GM12878 (cell line): ENCODE measurements around the gene CPA4. TPM values are rescaled to one million over a fixed set of nuclear protein-coding genes. Genes with fewer than 3 reads are reported as not detected.

Source experiments
- ATAC-seq: fragments of 200-7000 bp; cut with Tn5 transposase; 3 replicates; pipeline ENCODE4 v1.9.1; 2020; ENCODE audit warnings: mild to moderate bottlenecking, moderate library complexity
- Bru-seq: library from RNA; stranded (reverse); fragments of 400-500 nt; gene quantifications from one replicate; lab custom pipeline; 2021; lab: Mats Ljungman, UMichigan
- BruChase-seq, 2 experiments: library from RNA; stranded (reverse); fragments of 400-500 nt; gene quantifications; one replicate each; lab custom pipeline; 2021; lab: Mats Ljungman, UMichigan
- BruUV-seq: library from RNA; stranded (reverse); fragments of 400-500 nt; replicated peaks from 2 replicates; lab custom pipeline; 2021; lab: Mats Ljungman, UMichigan
- CTCF ChIA-PET: fragments of 300-600 bp; sonication (Branson Sonifier 250); formaldehyde crosslinking; extraction: SDS; loops from one replicate; lab custom pipeline; 2021; ENCODE audit warnings: inconsistent platforms; lab: Yijun Ruan, JAX
- POLR2A ChIA-PET: fragments of 350-600 bp; formaldehyde crosslinking; extraction: SDS; loops from one replicate; lab custom pipeline; 2021; ENCODE audit warnings: inconsistent platforms; lab: Charles Lee
- RAD21 ChIA-PET: fragments of 300-600 bp; sonication (Branson Sonifier 250); formaldehyde crosslinking; loops from one replicate; lab custom pipeline; 2023; ENCODE audit warnings: antibody characterized with exemption; ENCODE audit not compliant: unreplicated experiment; lab: Charles Lee
- SMC1A ChIA-PET: fragments of 300-600 bp; sonication (Branson Sonifier 250); formaldehyde crosslinking; loops from one replicate; lab custom pipeline; 2023; ENCODE audit not compliant: unreplicated experiment, uncharacterized antibody; lab: Charles Lee
- DNase-seq: peaks from one replicate; pipeline ENCODE4 v3.0.0-alpha.2; 2011; ENCODE audit warnings: low read depth, low spot score
- FAIRE-seq: peaks from 3 replicates; lab custom pipeline; 2011; peaks lifted over from hg19 to GRCh38; lab: Jason Lieb, UNC
- H2AFZ ChIP-seq: 2 replicates; pipeline ENCODE4 v1.6.0; 2011; ENCODE audit warnings: low read depth, low read length, control low read depth; ENCODE audit not compliant: control insufficient read depth
- H3K27ac ChIP-seq: 2 replicates; pipeline ENCODE4 v1.5.1; 2011; ENCODE audit warnings: control low read depth; ENCODE audit not compliant: control insufficient read depth, insufficient read depth
- H3K27me3 ChIP-seq, 2 experiments: replicated peaks in 1 of 2; 2 replicates each; pipeline versions ENCODE4 v1.6.0 to v1.6.1; 2011; ENCODE audit warnings: low read length in 1 of 2; ENCODE audit not compliant: control insufficient read depth in 2 of 2, insufficient read depth in 2 of 2
- H3K36me3 ChIP-seq, 2 experiments: 2 replicates each; pipeline ENCODE4 v1.5.1; 2011; ENCODE audit warnings: low read length in 1 of 2; ENCODE audit not compliant: control insufficient read depth in 2 of 2, insufficient read depth in 2 of 2
- H3K4me1 ChIP-seq: 2 replicates; pipeline ENCODE4 v1.6.1; 2011; ENCODE audit warnings: mild to moderate bottlenecking, low read length, moderate library complexity, mixed read lengths; ENCODE audit not compliant: control insufficient read depth, insufficient read depth
- H3K4me2 ChIP-seq: 2 replicates; pipeline ENCODE4 v1.6.0; 2011; ENCODE audit warnings: control low read depth; ENCODE audit not compliant: control insufficient read depth, insufficient read depth
- H3K4me3 ChIP-seq: fragments of 200-600 bp; sonication (generic); 2 replicates; pipeline ENCODE4 v1.5.1; 2016
- H3K79me2 ChIP-seq: 2 replicates; pipeline ENCODE4 v1.6.0; 2011; ENCODE audit warnings: low read length; ENCODE audit not compliant: control insufficient read depth, insufficient read depth
- H3K9ac ChIP-seq: 2 replicates; pipeline ENCODE4 v1.8.0; 2011; ENCODE audit warnings: low read length, control low read depth, mixed read lengths; ENCODE audit not compliant: control insufficient read depth, insufficient read depth
- H3K9me3 ChIP-seq: replicated peaks from 3 replicates; pipeline ENCODE4 v1.5.1; 2011; ENCODE audit warnings: mild to moderate bottlenecking, low read length; ENCODE audit not compliant: control insufficient read depth, insufficient read depth
- H4K20me1 ChIP-seq: 2 replicates; pipeline ENCODE4 v1.6.0; 2011; ENCODE audit not compliant: control insufficient read depth, insufficient read depth
- BACH1 ChIP-seq: fragments of 450-650 bp; IDR thresholded peaks from 2 replicates; pipeline ENCODE4 v1.6.1; 2017; ENCODE audit warnings: mild to moderate bottlenecking, borderline replicate concordance
- CREM ChIP-seq: IDR thresholded peaks from 2 replicates; pipeline ENCODE4 v1.6.1; 2014; ENCODE audit warnings: antibody characterized with exemption, low read depth
- GABPA ChIP-seq: IDR thresholded peaks from 2 replicates; pipeline ENCODE4 v1.6.1; 2014; ENCODE audit warnings: antibody characterized with exemption, low read depth, mild to moderate bottlenecking, inconsistent platforms
- MEF2B ChIP-seq: fragments of 450-650 bp; IDR thresholded peaks from 2 replicates; pipeline ENCODE4 v1.6.1; 2018; ENCODE audit warnings: mild to moderate bottlenecking, moderate library complexity; ENCODE audit not compliant: partially characterized antibody, poor library complexity, severe bottlenecking
- RB1 ChIP-seq: fragments of 450-650 bp; formaldehyde crosslinking; IDR thresholded peaks from 2 replicates; pipeline ENCODE4 v1.6.1; 2017; ENCODE audit warnings: mild to moderate bottlenecking, borderline replicate concordance
- RFX5 ChIP-seq: IDR thresholded peaks from 2 replicates; pipeline ENCODE4 v1.6.1; 2011; ENCODE audit warnings: low read depth, low read length, improper control_type of control experiment
- SMAD5 ChIP-seq: IDR thresholded peaks from 2 replicates; pipeline ENCODE4 v1.6.1; 2016; ENCODE audit warnings: antibody characterized with exemption, low read depth
- SMARCA5 ChIP-seq: fragments of 450-650 bp; IDR thresholded peaks from 2 replicates; pipeline ENCODE4 v1.6.1; 2017; ENCODE audit warnings: mild to moderate bottlenecking
- TCF7 ChIP-seq: IDR thresholded peaks from 2 replicates; pipeline ENCODE4 v1.6.1; 2014; ENCODE audit warnings: antibody characterized with exemption, borderline replicate concordance
- WGBS: methylation state at CpG from one replicate; pipeline ENCODE4 v1.1.6; 2016; ENCODE audit warnings: low lambda C conversion rate; ENCODE audit not compliant: insufficient replicate concordance, insufficient coverage; ENCODE audit errors: missing lambda C conversion rate; 5-methylcytosine and 5-hydroxymethylcytosine counted together
- in situ Hi-C: fragments of 300-500 bp; cut with MboI; formaldehyde crosslinking; loops from 9 replicates; pipeline ENCODE4 v1.14.3; 2018; ENCODE audit warnings: mixed read lengths
- intact Hi-C: fragments of 100-400 bp; cut with micrococcal nuclease; formaldehyde crosslinking; loops from one replicate; pipeline ENCODE4 v1.14.2; 2022; ENCODE audit not compliant: unreplicated experiment
- long read RNA-seq, 2 experiments: library from polyadenylated mRNA; unstranded; transcript quantifications; one replicate each; pipeline ENCODE4 v2.0.0, GENCODE V29; 2019 to 2020
- polyA minus RNA-seq, 3 experiments: library from RNA; depleted of rRNA, polyadenylated mRNA; stranded (reverse); fragments of >200 nt; gene quantifications; 2 replicates each; pipeline ENCODE4 v1.2.3, GENCODE V29; 2011
- polyA plus RNA-seq, 11 experiments: library from polyadenylated mRNA; depleted of rRNA in 4 of 11; unstranded in 6 of 11; stranded (reverse) in 5 of 11; fragments of >200 nt; fragmentation: Nextera tagmentation in 4 of 11; fragmentation: Illumina TruSeq in 1 of 11; extraction: Ambion mirVana in 4 of 11; extraction: Trizol in 1 of 11; gene quantifications; 1 replicate in 1 of 11; 2 replicates in 10 of 11; pipeline versions ENCODE4 v1.2.1 to v1.2.3, GENCODE V29; 2011 to 2016; ENCODE audit warnings: inconsistent platforms in 2 of 11, missing spikeins in 2 of 11, low read depth in 1 of 11
- total RNA-seq, 4 experiments: library from RNA; depleted of rRNA in 3 of 4; stranded (reverse); fragments of >200 nt in 3 of 4; fragmentation: Illumina TruSeq in 1 of 4; extraction: Trizol in 1 of 4; gene quantifications; 2 replicates each; pipeline versions ENCODE4 v1.2.1 to v1.2.3, GENCODE V29; 2013 to 2021
- TF ChIP-seq, protein P1 (sequence below): fragments of 450-650 bp; IDR thresholded peaks from 2 replicates; pipeline ENCODE4 v1.6.1; 2017; ENCODE audit warnings: mild to moderate bottlenecking, moderate library complexity
- TF ChIP-seq, protein P2 (sequence below): fragments of 450-650 bp; conservative IDR thresholded peaks from 2 replicates; pipeline ENCODE4 v1.6.1; 2017; ENCODE audit warnings: mild to moderate bottlenecking, moderate library complexity

CPA4 gene, protein sequence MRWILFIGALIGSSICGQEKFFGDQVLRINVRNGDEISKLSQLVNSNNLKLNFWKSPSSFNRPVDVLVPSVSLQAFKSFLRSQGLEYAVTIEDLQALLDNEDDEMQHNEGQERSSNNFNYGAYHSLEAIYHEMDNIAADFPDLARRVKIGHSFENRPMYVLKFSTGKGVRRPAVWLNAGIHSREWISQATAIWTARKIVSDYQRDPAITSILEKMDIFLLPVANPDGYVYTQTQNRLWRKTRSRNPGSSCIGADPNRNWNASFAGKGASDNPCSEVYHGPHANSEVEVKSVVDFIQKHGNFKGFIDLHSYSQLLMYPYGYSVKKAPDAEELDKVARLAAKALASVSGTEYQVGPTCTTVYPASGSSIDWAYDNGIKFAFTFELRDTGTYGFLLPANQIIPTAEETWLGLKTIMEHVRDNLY
- total RNA-seq (2013; cell fraction: nucleolus; rRNA removed) = 0.81 and 2.0 TPM in 2 replicates
- total RNA-seq (2014; rRNA removed) (0.06 and 0.33 TPM in 2 replicates), total RNA-seq (2014; rRNA removed; fragmentation: Illumina TruSeq; extraction: Trizol) (0.09 and 0.13 TPM in 2 replicates), total RNA-seq (2021) (0.18 and 0.37 TPM in 2 replicates), polyA plus RNA-seq (2011; rRNA removed) (0.16 and 0.20 TPM in 2 replicates), polyA plus RNA-seq (2014; fragmentation: Illumina TruSeq; extraction: Trizol) (0.15 and 1.5 TPM in 2 replicates), polyA plus RNA-seq (2014; fragmentation: Nextera tagmentation; extraction: Ambion mirVana) (under 1 TPM; 0.05 to 0.21 TPM), polyA plus RNA-seq (2014; rRNA removed) (0.13 and 0.35 TPM in 2 replicates), polyA plus RNA-seq (2016; fragmentation: Nextera tagmentation; extraction: Ambion mirVana) (under 1 TPM in 1 of 2 experiments, not detected in 1; 0.20 TPM), polyA minus RNA-seq (2011; rRNA and poly(A)+ RNA removed) (0.21 and 0.37 TPM in 2 replicates), Bru-seq, nascent RNA (percentile 17 among the genes with signal in this experiment), BruChase-seq, experiment 1, labeled RNA remaining after a 6-hour chase (percentile 21 among the genes with signal in this experiment), BruChase-seq, experiment 2, labeled RNA remaining after a 2-hour chase (not detected)
- polyA plus RNA-seq (2011; ENCODE audit: low read depth) = not detected
- 0.08 and 0.10 TPM in 2 replicates for polyA plus RNA-seq (2011; cell fraction: cytosol; rRNA removed)
- polyA plus RNA-seq (2011; cell fraction: nucleus; rRNA removed) = 0.12 and 0.23 TPM in 2 replicates
- 0.19 and 0.20 TPM in 2 replicates for polyA plus RNA-seq (2012)
- not detected in 2 replicates for polyA minus RNA-seq (2011; cell fraction: cytosol; rRNA and poly(A)+ RNA removed)
- not detected in 2 replicates for polyA minus RNA-seq (2011; cell fraction: nucleus; rRNA and poly(A)+ RNA removed)
- long read RNA-seq, experiment 1 = 0 reads
- long read RNA-seq, experiment 2 = 0 reads

DNA sequence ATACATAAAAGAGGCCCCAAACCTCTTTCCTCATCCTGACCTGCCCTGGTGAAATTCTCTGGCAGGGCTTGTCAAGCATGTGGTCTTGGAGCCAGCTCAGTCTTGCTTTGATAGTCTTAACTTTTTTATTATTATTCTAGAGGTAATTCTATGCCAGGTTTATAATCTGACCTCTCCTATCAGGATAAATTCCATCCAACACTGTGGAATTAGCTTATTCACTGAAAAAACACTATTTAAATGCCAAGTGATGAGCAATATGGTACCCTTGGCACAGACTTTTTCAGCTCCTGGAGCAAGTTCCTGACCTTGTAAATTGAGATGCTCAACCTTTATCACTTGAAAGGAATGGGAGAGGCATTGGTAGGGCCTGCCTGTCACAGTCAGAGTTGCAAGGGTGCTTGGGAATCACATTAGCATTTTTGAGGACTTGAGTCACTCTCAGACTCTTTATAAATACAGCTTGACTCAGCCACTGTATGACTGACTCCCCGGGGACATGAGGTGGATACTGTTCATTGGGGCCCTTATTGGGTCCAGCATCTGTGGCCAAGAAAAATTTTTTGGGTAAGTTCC is at the start of gene CPA4:
CPA4 (plus strand) TSS at position 480 of the 576 bp plus-strand sequence; CDS start at position 500, 20 bp downstream.
- Histone ChIP-seq H3K9me3 (no peaks in the 10 kb centered on the region; the same call in 2 of the 3 replicates), H3K27me3 (no peaks in the 10 kb centered on the region), H3K4me1 (no peaks in the 10 kb centered on the region), H3K27ac (no peak within 1 kb of the TSS), H3K9ac (no peak within 1 kb of the TSS), H4K20me1 (no peaks in the 10 kb centered on the region), H3K79me2 (no peaks in the 10 kb centered on the region), H2AFZ (peak within 1 kb of the TSS; percentile 10), H3K4me2 (peak within 1 kb of the TSS; percentile 35), H3K4me3 (no peak within 1 kb of the TSS), H3K36me3 (no peaks in the 10 kb centered on the region)
- ChIA-PET POLR2A (no interaction called here), CTCF (no interaction called here), SMC1A (interaction anchor here (1.1 to 1.7 kb wide), 5 partner anchors 11 to 108 kb away, joined by 3 to 4 read pairs (median 4); no protein-coding TSS in a partner anchor), RAD21 (interaction anchor here (1.5 kb wide), 2 partner anchors 10 to 17 kb away, joined by 3 to 5 read pairs; no protein-coding TSS in a partner anchor)
- FAIRE-seq (no peak), DNase-seq (no peak), ATAC-seq (peak; percentile 38; the same call in 2 of the 3 replicates)
- no TSS peak for BruUV-seq
- WGBS = 0% methylated on average over 1 of the region's 1 CpG
- intact Hi-C loops (no loop called here), in situ Hi-C loops (no loop called here)
- TF ChIP-seq TCF7 (no peak), SMAD5 (no peak), GABPA (no peak), RFX5 (no peak), RB1 (no peak), CREM (no peak), MEF2B (no peak), SMARCA5 (no peak), BACH1 (no peak)
- TF ChIP-seq, protein P1, sequence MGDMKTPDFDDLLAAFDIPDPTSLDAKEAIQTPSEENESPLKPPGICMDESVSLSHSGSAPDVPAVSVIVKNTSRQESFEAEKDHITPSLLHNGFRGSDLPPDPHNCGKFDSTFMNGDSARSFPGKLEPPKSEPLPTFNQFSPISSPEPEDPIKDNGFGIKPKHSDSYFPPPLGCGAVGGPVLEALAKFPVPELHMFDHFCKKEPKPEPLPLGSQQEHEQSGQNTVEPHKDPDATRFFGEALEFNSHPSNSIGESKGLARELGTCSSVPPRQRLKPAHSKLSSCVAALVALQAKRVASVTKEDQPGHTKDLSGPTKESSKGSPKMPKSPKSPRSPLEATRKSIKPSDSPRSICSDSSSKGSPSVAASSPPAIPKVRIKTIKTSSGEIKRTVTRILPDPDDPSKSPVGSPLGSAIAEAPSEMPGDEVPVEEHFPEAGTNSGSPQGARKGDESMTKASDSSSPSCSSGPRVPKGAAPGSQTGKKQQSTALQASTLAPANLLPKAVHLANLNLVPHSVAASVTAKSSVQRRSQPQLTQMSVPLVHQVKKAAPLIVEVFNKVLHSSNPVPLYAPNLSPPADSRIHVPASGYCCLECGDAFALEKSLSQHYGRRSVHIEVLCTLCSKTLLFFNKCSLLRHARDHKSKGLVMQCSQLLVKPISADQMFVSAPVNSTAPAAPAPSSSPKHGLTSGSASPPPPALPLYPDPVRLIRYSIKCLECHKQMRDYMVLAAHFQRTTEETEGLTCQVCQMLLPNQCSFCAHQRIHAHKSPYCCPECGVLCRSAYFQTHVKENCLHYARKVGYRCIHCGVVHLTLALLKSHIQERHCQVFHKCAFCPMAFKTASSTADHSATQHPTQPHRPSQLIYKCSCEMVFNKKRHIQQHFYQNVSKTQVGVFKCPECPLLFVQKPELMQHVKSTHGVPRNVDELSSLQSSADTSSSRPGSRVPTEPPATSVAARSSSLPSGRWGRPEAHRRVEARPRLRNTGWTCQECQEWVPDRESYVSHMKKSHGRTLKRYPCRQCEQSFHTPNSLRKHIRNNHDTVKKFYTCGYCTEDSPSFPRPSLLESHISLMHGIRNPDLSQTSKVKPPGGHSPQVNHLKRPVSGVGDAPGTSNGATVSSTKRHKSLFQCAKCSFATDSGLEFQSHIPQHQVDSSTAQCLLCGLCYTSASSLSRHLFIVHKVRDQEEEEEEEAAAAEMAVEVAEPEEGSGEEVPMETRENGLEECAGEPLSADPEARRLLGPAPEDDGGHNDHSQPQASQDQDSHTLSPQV = no peak
- TF ChIP-seq, protein P2, sequence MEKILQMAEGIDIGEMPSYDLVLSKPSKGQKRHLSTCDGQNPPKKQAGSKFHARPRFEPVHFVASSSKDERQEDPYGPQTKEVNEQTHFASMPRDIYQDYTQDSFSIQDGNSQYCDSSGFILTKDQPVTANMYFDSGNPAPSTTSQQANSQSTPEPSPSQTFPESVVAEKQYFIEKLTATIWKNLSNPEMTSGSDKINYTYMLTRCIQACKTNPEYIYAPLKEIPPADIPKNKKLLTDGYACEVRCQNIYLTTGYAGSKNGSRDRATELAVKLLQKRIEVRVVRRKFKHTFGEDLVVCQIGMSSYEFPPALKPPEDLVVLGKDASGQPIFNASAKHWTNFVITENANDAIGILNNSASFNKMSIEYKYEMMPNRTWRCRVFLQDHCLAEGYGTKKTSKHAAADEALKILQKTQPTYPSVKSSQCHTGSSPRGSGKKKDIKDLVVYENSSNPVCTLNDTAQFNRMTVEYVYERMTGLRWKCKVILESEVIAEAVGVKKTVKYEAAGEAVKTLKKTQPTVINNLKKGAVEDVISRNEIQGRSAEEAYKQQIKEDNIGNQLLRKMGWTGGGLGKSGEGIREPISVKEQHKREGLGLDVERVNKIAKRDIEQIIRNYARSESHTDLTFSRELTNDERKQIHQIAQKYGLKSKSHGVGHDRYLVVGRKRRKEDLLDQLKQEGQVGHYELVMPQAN = no peak
